Measurements from ENCODE around the gene FZR1. TPM values are rescaled to one million over a fixed set of nuclear protein-coding genes. Genes with fewer than 3 reads are reported as not detected.

Gene FZR1
- total RNA-seq, 1 donor, result 50.7 TPM

DNA sequence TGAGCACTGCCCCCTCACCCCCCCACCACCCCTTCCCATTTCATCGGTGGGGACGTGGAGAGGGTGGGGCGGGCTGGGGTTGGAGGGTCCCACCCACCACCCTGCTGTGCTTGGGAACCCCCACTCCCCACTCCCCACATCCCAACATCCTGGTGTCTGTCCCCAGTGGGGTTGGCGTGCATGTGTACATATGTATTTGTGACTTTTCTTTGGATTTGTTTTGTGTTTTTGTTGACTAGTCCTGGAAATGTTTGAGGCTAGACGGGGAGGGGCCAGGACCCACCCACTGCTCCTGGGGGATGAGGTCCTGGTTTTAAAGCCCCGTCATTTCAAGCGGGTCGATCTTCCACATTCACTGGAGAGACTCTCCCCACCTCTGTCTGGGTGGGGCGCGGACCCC is 29.9 kb downstream of the FZR1 start:
- no peaks in the 10 kb centered on the region for H3K27me3 ChIP-seq (ENCODE audit: insufficient read depth, low read length)
- H3K4me3 ChIP-seq (ENCODE audit: low read length), result no peak overlapping the region
- H3K4me1 ChIP-seq (ENCODE audit: insufficient read depth, low read length), result no peaks in the 10 kb centered on the region
- no peaks in the 10 kb centered on the region for H3K9me3 ChIP-seq (ENCODE audit: low read depth, low read length)

- H3K27me3 ChIP-seq (ENCODE audit: insufficient read depth, low read length), result no peaks in the 10 kb centered on the region
- H3K4me1 ChIP-seq (ENCODE audit: insufficient read depth, low read length), result no peaks in the 10 kb centered on the region
- H3K9me3 ChIP-seq (ENCODE audit: low read depth, low read length), result no peaks in the 10 kb centered on the region
- H3K4me3 ChIP-seq (ENCODE audit: low read length), result no peak overlapping the region
Measured at GRCh38 chr19:3536429-3537100, 30.5 kb downstream of the FZR1 start.

- H3K4me3 ChIP-seq (ENCODE audit: low read length), result no peak overlapping the region
- H3K4me1 ChIP-seq (ENCODE audit: insufficient read depth, low read length), result no peaks in the 10 kb centered on the region
- no peaks in the 10 kb centered on the region for H3K27me3 ChIP-seq (ENCODE audit: insufficient read depth, low read length)
- no peaks in the 10 kb centered on the region for H3K9me3 ChIP-seq (ENCODE audit: low read depth, low read length)
Measured at GRCh38 chr19:3537101-3537437, 31.0 kb downstream of the FZR1 start.

- Histone ChIP-seq H3K27me3 (ENCODE audit: insufficient read depth, low read length) (no peaks in the 10 kb centered on the region), H3K4me3 (ENCODE audit: low read length) (no peak overlapping the region), H3K4me1 (ENCODE audit: insufficient read depth, low read length) (no peaks in the 10 kb centered on the region), H3K9me3 (ENCODE audit: low read depth, low read length) (no peaks in the 10 kb centered on the region)
Measured at GRCh38 chr19:3537438-3538240, 31.5 kb downstream of the FZR1 start.

- no peaks in the 10 kb centered on the region for H3K4me1 ChIP-seq (ENCODE audit: insufficient read depth, low read length)
- H3K9me3 ChIP-seq (ENCODE audit: low read depth, low read length), result no peaks in the 10 kb centered on the region
- no peaks in the 10 kb centered on the region for H3K27me3 ChIP-seq (ENCODE audit: insufficient read depth, low read length)
- H3K4me3 ChIP-seq (ENCODE audit: low read length), result no peak overlapping the region
Measured at GRCh38 chr19:3538258-3538929, 32.3 kb downstream of the FZR1 start.

DNA sequence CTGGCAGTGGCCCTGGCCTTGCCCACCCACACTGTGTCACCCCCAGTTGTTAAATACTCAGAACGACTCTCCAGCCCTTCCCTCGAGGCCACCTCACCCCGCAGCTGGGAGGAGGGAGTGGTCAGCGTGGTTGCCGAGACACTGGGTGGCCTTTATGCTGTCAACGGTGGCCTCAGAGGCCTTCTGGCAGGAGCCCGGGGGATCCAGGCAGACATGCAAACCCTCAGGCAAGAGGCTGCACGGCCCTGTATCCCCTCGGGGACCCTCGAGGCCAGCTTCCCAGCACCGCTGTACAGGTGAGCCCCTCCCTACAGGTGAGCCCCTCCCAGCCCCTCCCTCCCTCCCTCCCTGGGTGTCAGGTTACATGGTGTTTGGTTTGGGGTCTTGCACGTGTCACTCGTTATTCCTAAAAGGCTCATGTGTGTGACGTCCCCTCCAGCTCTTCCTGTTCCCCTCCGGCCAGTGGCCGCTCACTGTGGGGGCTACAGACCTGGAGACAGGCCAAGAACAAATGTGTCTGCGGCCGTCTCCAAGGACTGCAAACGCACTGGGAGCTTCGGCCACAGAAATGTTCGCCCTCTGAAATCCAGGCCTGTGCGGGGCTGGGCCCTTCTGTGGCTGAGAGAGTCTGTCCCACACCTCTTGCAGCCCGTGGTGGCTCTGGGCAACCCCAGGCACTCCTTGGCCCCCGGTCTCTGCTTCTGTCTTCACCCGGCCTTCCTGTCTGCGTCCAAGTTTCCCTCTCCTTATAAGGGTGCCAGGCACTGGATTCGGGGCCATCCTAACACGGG is 33.0 kb downstream of the FZR1 start, which contains the start of gene TEKTIP1:
TSS of gene TEKTIP1 (plus strand) at position 210 of the 791 bp plus-strand sequence. CDS start at position 214, 4 bp downstream.
- H3K4me1 ChIP-seq (ENCODE audit: insufficient read depth, low read length), result no peaks in the 10 kb centered on the region
- H3K27me3 ChIP-seq (ENCODE audit: insufficient read depth, low read length), result no peaks in the 10 kb centered on the region
- no peak within 1 kb of the TSS for H3K4me3 ChIP-seq (ENCODE audit: low read length)
- H3K9me3 ChIP-seq (ENCODE audit: low read depth, low read length), result no peaks in the 10 kb centered on the region

- H3K4me1 ChIP-seq (ENCODE audit: insufficient read depth, low read length), result no peaks in the 10 kb centered on the region
- H3K27me3 ChIP-seq (ENCODE audit: insufficient read depth, low read length), result no peaks in the 10 kb centered on the region
- H3K4me3 ChIP-seq (ENCODE audit: low read length), result no peak overlapping the region
- H3K9me3 ChIP-seq (ENCODE audit: low read depth, low read length), result no peaks in the 10 kb centered on the region
Measured at GRCh38 chr19:3539756-3540118, 33.6 kb downstream of the FZR1 start.

DNA sequence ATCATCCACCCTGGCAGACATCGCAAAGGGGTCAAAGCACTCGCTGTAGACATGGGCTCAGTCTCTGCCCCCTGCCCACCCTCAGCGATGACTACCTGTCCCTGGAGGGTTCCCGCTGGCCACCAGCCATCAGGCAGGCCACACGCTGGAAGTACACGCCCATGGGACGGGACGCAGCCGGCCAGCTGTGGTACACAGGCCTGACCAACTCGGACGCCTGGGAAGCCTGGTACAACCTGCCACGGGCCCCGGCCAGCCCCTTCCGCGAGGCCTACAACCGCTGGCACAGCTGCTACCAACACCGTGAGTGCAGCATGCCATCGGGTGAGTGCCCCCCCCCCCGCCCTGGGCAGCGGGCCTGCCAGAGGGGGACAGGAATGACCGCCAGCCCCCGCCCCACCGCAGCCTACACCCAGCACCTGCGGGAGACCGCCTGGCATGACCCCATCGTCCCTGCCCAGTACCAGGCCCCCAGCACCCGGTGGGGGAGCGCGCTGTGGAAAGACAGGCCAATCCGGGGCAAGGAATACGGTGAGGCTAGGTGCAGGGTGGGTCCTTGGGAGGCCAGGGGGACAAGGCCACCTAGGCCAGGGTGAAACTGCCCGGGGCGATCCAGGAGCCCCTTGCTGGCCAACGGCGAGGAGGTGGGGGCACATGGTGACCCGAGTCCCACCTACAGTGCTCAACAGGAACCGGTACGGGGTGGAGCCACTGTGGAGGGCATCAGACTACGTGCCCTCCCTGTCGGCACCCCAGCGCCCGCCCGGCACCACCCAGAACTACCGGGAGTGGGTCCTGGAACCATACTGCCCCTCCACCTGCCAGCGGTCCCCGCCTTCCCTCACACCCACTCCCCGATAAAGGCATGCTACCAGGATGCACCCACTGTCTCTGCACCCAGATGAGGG is 37.3 kb downstream of the FZR1 start:
- Histone ChIP-seq H3K9me3 (ENCODE audit: low read depth, low read length) (no peaks in the 10 kb centered on the region), H3K27me3 (ENCODE audit: insufficient read depth, low read length) (no peaks in the 10 kb centered on the region), H3K4me1 (ENCODE audit: insufficient read depth, low read length) (peaks cover 16% of the 10 kb centered on the region), H3K4me3 (ENCODE audit: low read length) (no peak overlapping the region)

DNA sequence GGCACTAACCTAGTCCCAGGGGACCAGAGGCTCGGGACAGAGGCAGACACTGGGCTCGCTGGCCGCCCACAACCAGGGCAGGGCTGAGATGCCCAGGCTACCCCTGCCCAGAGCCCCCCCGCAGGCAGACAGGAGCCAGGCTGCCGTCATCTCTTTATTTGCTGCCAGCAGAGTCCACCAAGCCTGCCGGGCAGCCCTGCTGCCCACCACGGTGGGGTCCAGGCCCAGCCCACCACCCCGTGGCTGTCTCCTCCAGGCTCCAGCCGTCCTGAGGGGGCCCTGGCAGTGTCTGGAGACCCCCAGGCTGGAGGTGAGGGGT is 37.9 kb downstream of the FZR1 start:
- H3K27me3 ChIP-seq (ENCODE audit: insufficient read depth, low read length), result no peaks in the 10 kb centered on the region
- no peak overlapping the region for H3K4me3 ChIP-seq (ENCODE audit: low read length)
- H3K9me3 ChIP-seq (ENCODE audit: low read depth, low read length), result no peaks in the 10 kb centered on the region
- H3K4me1 ChIP-seq (ENCODE audit: insufficient read depth, low read length), result peaks cover 22% of the 10 kb centered on the region

DNA sequence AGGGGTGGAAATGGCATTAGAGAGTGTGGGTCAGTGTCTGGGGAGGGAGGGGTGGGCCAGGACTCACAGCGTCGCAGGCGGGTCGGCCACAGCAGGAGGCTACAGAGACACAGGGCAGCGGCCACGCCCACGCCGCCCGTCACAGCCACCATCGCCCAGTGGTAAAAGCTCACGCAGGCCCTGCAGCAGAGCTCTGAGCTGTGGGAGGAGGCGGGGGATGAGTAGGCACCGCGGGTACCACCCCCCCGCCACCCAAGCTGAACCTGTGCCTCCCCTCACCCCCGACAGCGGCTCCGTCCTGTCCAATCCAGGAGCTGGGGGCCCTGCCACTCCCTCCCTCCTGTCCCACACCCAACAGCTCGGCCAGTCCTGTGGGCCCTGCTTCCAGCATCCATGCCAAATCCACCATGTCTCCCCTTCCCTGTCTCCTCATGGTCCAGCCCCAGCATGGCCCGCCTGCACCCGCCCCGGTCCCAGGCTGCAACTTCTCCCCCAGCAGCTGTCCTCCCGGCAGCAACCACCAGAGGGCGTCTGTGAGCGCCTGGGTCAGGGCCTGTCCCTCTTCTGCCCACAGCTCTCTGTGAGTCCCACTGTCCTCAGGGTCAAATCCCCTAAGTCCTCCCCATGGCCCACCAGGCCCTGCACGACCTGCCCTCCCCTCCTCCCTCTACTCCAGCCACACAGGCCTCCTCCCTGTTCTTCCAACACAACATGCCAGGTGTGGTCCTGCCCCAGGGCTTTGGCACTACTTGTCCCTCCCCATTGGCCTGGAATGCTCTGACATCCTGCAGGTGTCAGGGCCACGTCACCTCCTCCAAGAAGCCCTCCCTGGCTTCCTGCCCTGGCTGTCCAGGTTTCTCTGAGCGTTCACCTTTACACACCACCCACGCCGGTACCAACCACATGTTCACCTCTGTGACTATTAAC is 38.9 kb downstream of the FZR1 start:
- H3K27me3 ChIP-seq (ENCODE audit: insufficient read depth, low read length), result no peaks in the 10 kb centered on the region
- H3K9me3 ChIP-seq (ENCODE audit: low read depth, low read length), result no peaks in the 10 kb centered on the region
- H3K4me1 ChIP-seq (ENCODE audit: insufficient read depth, low read length), result peaks cover 29% of the 10 kb centered on the region
- H3K4me3 ChIP-seq (ENCODE audit: low read length), result no peak overlapping the region

DNA sequence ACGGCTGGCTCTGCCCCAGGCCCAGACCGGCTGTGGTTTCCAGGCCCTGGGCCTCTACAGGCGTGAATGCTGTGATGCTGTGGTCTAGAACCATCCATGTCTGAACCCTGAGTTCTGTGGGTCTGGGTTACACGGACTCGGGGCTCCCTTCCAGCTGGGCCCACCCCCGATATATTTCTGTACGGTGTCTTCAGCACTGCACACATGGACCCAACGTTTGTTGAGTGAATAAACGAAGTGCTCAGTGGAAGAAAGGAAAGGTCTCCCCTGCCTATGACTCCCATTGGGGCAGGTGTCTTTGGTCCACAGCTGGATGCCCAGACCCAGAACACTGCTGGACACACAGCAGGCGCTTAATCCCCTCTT is 39.5 kb downstream of the FZR1 start:
- Histone ChIP-seq H3K4me1 (ENCODE audit: insufficient read depth, low read length) (peaks cover 29% of the 10 kb centered on the region), H3K27me3 (ENCODE audit: insufficient read depth, low read length) (no peaks in the 10 kb centered on the region), H3K9me3 (ENCODE audit: low read depth, low read length) (no peaks in the 10 kb centered on the region), H3K4me3 (ENCODE audit: low read length) (no peak overlapping the region)

DNA sequence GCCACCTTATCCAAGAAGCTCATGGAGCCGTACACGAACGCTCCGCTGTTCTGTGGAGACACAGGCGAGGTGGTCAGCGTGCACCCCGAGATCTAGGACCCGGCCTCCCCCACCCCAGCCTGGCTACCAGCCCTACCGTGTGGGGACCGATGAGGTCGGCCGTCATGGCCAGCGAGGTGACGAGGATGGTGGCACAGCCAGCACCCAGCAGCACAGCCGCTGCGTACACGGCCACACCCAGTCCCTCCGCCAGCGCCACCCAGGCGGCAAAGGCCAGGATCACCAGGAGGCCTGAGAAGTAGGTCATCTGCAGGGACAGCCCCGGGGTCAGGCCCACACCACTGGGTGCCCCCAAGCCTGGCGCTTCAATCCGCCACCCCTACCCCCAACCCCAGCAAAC is 40.0 kb downstream of the FZR1 start:
- no peaks in the 10 kb centered on the region for H3K9me3 ChIP-seq (ENCODE audit: low read depth, low read length)
- no peak overlapping the region for H3K4me3 ChIP-seq (ENCODE audit: low read length)
- peaks cover 29% of the 10 kb centered on the region for H3K4me1 ChIP-seq (ENCODE audit: insufficient read depth, low read length)
- no peaks in the 10 kb centered on the region for H3K27me3 ChIP-seq (ENCODE audit: insufficient read depth, low read length)

DNA sequence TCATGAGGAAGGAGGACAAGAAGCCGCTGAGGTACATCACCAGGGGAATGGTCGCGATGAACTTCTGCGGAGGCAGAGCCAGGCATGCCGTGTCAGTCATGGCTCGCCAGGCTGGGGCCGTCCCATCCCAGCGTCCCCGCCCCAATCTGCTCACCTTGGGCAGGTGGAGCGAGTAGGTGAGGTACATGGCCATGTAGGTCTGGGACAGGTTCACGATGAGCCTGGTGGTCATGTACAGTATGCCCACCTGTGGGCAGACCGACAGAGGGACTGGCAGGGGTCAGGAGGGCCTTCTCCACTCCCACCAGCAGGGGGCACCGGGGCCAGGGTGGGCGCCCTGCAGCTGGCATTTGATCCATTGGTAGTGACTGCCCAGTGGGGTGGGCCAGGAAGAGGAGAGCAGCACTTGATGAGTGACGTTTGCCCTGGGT is 41.2 kb downstream of the FZR1 start:
- Histone ChIP-seq H3K4me1 (ENCODE audit: insufficient read depth, low read length) (peaks cover 36% of the 10 kb centered on the region), H3K4me3 (ENCODE audit: low read length) (no peak overlapping the region), H3K9me3 (ENCODE audit: low read depth, low read length) (no peaks in the 10 kb centered on the region), H3K27me3 (ENCODE audit: insufficient read depth, low read length) (no peaks in the 10 kb centered on the region)

Measured in mononuclear cell (primary cell).